H9 (cell line): ENCODE data around the gene PHF21B. TPM values are rescaled to one million over a fixed set of nuclear protein-coding genes. Genes with fewer than 3 reads are reported as not detected.

Experiments used
- DNase-seq: peaks from one replicate; pipeline ENCODE4 v3.0.0-alpha.2; 2017
- H2AFZ ChIP-seq: one replicate; pipeline ENCODE4 v1.6.1; 2013; ENCODE audit warnings: mild to moderate bottlenecking, low read length, control low read depth, moderate library complexity
- H2AK5ac ChIP-seq: 2 replicates; pipeline ENCODE4 v1.6.1; 2013; ENCODE audit warnings: low read length, control low read depth, mixed read lengths; ENCODE audit not compliant: insufficient read length
- H2BK120ac ChIP-seq: one replicate; pipeline ENCODE4 v1.6.1; 2013; ENCODE audit warnings: low read depth, mild to moderate bottlenecking, low read length, control low read depth, inconsistent platforms; ENCODE audit not compliant: poor library complexity, severe bottlenecking
- H2BK12ac ChIP-seq: 2 replicates; pipeline ENCODE4 v1.6.1; 2013; ENCODE audit warnings: low read length, control low read depth, mixed read lengths, low read depth; ENCODE audit not compliant: insufficient read length
- H2BK15ac ChIP-seq: 2 replicates; pipeline ENCODE4 v1.6.1; 2013; ENCODE audit warnings: low read depth, low read length, control low read depth
- H2BK20ac ChIP-seq: one replicate; pipeline ENCODE4 v1.6.1; 2013; ENCODE audit warnings: low read depth, mild to moderate bottlenecking, low read length, control low read depth, inconsistent platforms; ENCODE audit not compliant: poor library complexity, severe bottlenecking
- H2BK5ac ChIP-seq: 2 replicates; pipeline ENCODE4 v1.6.1; 2013; ENCODE audit warnings: low read length, control low read depth, mixed read lengths; ENCODE audit not compliant: insufficient read length
- H3K14ac ChIP-seq: 2 replicates; pipeline ENCODE4 v1.6.1; 2013; ENCODE audit warnings: low read length, control low read depth; ENCODE audit not compliant: insufficient read depth
- H3K18ac ChIP-seq: 2 replicates; pipeline ENCODE4 v1.6.1; 2013; ENCODE audit warnings: low read depth, mild to moderate bottlenecking, mixed read lengths, low read length, control low read depth; ENCODE audit not compliant: insufficient read length
- H3K23ac ChIP-seq: 2 replicates; pipeline ENCODE4 v1.6.1; 2013; ENCODE audit warnings: low read length, control low read depth, mixed read lengths, low read depth; ENCODE audit not compliant: insufficient read length
- H3K23me2 ChIP-seq: 2 replicates; pipeline ENCODE4 v1.6.1; 2013; ENCODE audit warnings: low read depth, mild to moderate bottlenecking, mixed read lengths, low read length, control low read depth; ENCODE audit not compliant: insufficient read length, poor library complexity, severe bottlenecking
- H3K27ac ChIP-seq: 2 replicates; pipeline ENCODE4 v1.5.1; 2013; ENCODE audit warnings: low read length, control low read depth, mixed read lengths, low read depth; ENCODE audit not compliant: insufficient read length
- H3K27me3 ChIP-seq: 2 replicates; pipeline ENCODE4 v1.6.1; 2013; ENCODE audit warnings: low read length, control low read depth, inconsistent platforms; ENCODE audit not compliant: insufficient read depth
- H3K4ac ChIP-seq: 2 replicates; pipeline ENCODE4 v1.6.1; 2013; ENCODE audit warnings: low read depth, mild to moderate bottlenecking, control low read depth, inconsistent platforms, low read length, moderate library complexity
- H3K4me1 ChIP-seq: 2 replicates; pipeline ENCODE4 v1.6.1; 2013; ENCODE audit warnings: low read length, control low read depth, inconsistent platforms; ENCODE audit not compliant: insufficient read depth
- H3K4me2 ChIP-seq: 2 replicates; pipeline ENCODE4 v1.6.1; 2013; ENCODE audit warnings: low read length, control low read depth, mixed read lengths; ENCODE audit not compliant: insufficient read length, insufficient read depth
- H3K56ac ChIP-seq: 2 replicates; pipeline ENCODE4 v1.6.1; 2013; ENCODE audit warnings: low read depth, mild to moderate bottlenecking, mixed read lengths, low read length, control low read depth; ENCODE audit not compliant: insufficient read length
- H3K79me1 ChIP-seq: 2 replicates; pipeline ENCODE4 v1.6.1; 2013; ENCODE audit warnings: low read depth, mild to moderate bottlenecking, moderate library complexity, low read length, control low read depth, inconsistent platforms; ENCODE audit not compliant: insufficient read depth, poor library complexity, severe bottlenecking
- H3K79me2 ChIP-seq: 2 replicates; pipeline ENCODE4 v1.6.1; 2013; ENCODE audit warnings: low read length, control low read depth, inconsistent platforms; ENCODE audit not compliant: insufficient read depth
- H3K9ac ChIP-seq: 2 replicates; pipeline ENCODE4 v1.6.1; 2013; ENCODE audit warnings: low read length, control low read depth, mixed read lengths; ENCODE audit not compliant: insufficient read length; ENCODE audit errors: extremely low read depth
- H3K9me3 ChIP-seq: one replicate; pipeline ENCODE4 v1.6.1; 2013; ENCODE audit warnings: low read depth, low read length, inconsistent platforms; ENCODE audit not compliant: control insufficient read depth
- H3T11ph ChIP-seq: one replicate; pipeline ENCODE4 v1.6.1; 2013; ENCODE audit warnings: mild to moderate bottlenecking, low read length, control low read depth, inconsistent platforms
- H4K20me1 ChIP-seq: one replicate; pipeline ENCODE4 v1.6.1; 2013; ENCODE audit not compliant: control insufficient read depth, insufficient read length, insufficient read depth
- H4K5ac ChIP-seq: 2 replicates; pipeline ENCODE4 v1.6.1; 2013; ENCODE audit warnings: low read depth, mild to moderate bottlenecking, mixed read lengths, low read length, control low read depth; ENCODE audit not compliant: insufficient read length
- H4K8ac ChIP-seq: replicated peaks from 2 replicates; pipeline ENCODE4 v1.6.1; 2013; ENCODE audit warnings: low read length, control low read depth, mixed read lengths, low read depth; ENCODE audit not compliant: insufficient read length
- H4K91ac ChIP-seq: 2 replicates; pipeline ENCODE4 v1.6.1; 2013; ENCODE audit warnings: low read depth, mild to moderate bottlenecking, moderate library complexity, mixed read lengths, low read length, control low read depth; ENCODE audit not compliant: insufficient read length
- H3K27ac Mint-ChIP-seq, 3 experiments: 2 replicates in 2 of 3; 3 replicates in 1 of 3; pipeline ENCODE4 v1.8.0; 2020 to 2021; ENCODE audit warnings: mixed read lengths in 3 of 3, mild to moderate bottlenecking in 1 of 3, moderate library complexity in 1 of 3
- H3K27me3 Mint-ChIP-seq: 2 replicates; pipeline ENCODE4 v1.8.0; 2021; ENCODE audit warnings: low read depth, mild to moderate bottlenecking, moderate library complexity, mixed read lengths
- H3K36me3 Mint-ChIP-seq, 3 experiments: 2 replicates in 2 of 3; 3 replicates in 1 of 3; pipeline ENCODE4 v1.8.0; 2020 to 2021; ENCODE audit warnings: low read depth in 3 of 3, mixed read lengths in 3 of 3; ENCODE audit not compliant: insufficient read depth in 1 of 3
- H3K4me1 Mint-ChIP-seq, 2 experiments: 2 replicates each; pipeline ENCODE4 v1.8.0; 2020; ENCODE audit warnings: mixed read lengths in 2 of 2
- H3K4me3 Mint-ChIP-seq, 2 experiments: 2 replicates in 1 of 2; 3 replicates in 1 of 2; pipeline ENCODE4 v1.8.0; 2020 to 2021; ENCODE audit warnings: mild to moderate bottlenecking in 2 of 2, mixed read lengths in 2 of 2, moderate library complexity in 1 of 2
- H3K9me3 Mint-ChIP-seq, 2 experiments: 2 replicates in 1 of 2; 3 replicates in 1 of 2; pipeline ENCODE4 v1.8.0; 2020; ENCODE audit warnings: mild to moderate bottlenecking in 2 of 2, mixed read lengths in 2 of 2, moderate library complexity in 1 of 2
- CTCF ChIP-seq: fragments of 200-600 bp; sonication (generic); conservative IDR thresholded peaks from 3 replicates; pipeline ENCODE4 v1.8.0; 2021; ENCODE audit warnings: antibody characterized with exemption, mild to moderate bottlenecking
- total RNA-seq: library from RNA; stranded (reverse); gene quantifications from 2 replicates; pipeline ENCODE4 v1.2.1, GENCODE V29; 2021

The PHF21B gene
- total RNA-seq, 1 experiment from 2014 or later: 60.3 TPM

GRCh38 chr22:44834065-44834464 lies 175.7 kb downstream of the PHF21B start:
- Histone ChIP-seq H2BK15ac (no peak overlapping the region), H4K5ac (no peak overlapping the region), H2BK12ac (no peak overlapping the region), H4K20me1 (peaks cover 2% of the 10 kb centered on the region), H3K9ac (no peak overlapping the region), H3K23ac (no peak overlapping the region), H3K79me1 (no peaks in the 10 kb centered on the region), H4K8ac (no peak overlapping the region), H3K9me3 (no peaks in the 10 kb centered on the region), H3K27ac (no peak overlapping the region), H3K79me2 (no peaks in the 10 kb centered on the region), H2AFZ (no peak overlapping the region), H3K18ac (no peak overlapping the region), H3K4ac (no peak overlapping the region), H2BK20ac (no peak overlapping the region), H3K23me2 (no peaks in the 10 kb centered on the region), H3K14ac (no peak overlapping the region), H3K27me3 (no peaks in the 10 kb centered on the region), H3K56ac (no peak overlapping the region), H4K91ac (no peak overlapping the region), H2AK5ac (no peak overlapping the region), H2BK5ac (no peak overlapping the region), H2BK120ac (no peak overlapping the region), H3T11ph (no peak overlapping the region), H3K4me2 (no peak overlapping the region), H3K4me1 (no peaks in the 10 kb centered on the region; the same call in 1 of the 2 replicates)
- Mint-ChIP-seq H3K36me3 (peaks cover 29 to 45% (median 43%) of the 10 kb centered on the region in 3 experiments), H3K27ac (no peak overlapping the region), H3K4me3 (no peak overlapping the region), H3K27me3 (no peaks in the 10 kb centered on the region), H3K9me3 (peaks cover 13 to 29% of the 10 kb centered on the region in 2 experiments), H3K4me1 (peaks cover 12 to 13% of the 10 kb centered on the region in 2 experiments)
- TF ChIP-seq CTCF: no peak
- no peak for DNase-seq
